LNCaP clone FGC (cell line): ENCODE results near the gene BCAP29.

Experiments
- DNase-seq: peaks from one replicate; pipeline ENCODE4 v3.0.0-alpha.2; 2011; ENCODE audit warnings: low read depth
- H3K4me3 ChIP-seq: 2 replicates; pipeline ENCODE4 v1.5.1; 2011; ENCODE audit warnings: mild to moderate bottlenecking, low read depth, low read length, control low read depth
- TF ChIP-seq, protein P1 (sequence below): IDR thresholded peaks from 2 replicates; pipeline ENCODE4 v1.5.1; 2012; ENCODE audit warnings: mild to moderate bottlenecking; ENCODE audit not compliant: control insufficient read depth, insufficient read depth; ENCODE audit errors: extremely low read depth

The BCAP29 gene

DNA sequence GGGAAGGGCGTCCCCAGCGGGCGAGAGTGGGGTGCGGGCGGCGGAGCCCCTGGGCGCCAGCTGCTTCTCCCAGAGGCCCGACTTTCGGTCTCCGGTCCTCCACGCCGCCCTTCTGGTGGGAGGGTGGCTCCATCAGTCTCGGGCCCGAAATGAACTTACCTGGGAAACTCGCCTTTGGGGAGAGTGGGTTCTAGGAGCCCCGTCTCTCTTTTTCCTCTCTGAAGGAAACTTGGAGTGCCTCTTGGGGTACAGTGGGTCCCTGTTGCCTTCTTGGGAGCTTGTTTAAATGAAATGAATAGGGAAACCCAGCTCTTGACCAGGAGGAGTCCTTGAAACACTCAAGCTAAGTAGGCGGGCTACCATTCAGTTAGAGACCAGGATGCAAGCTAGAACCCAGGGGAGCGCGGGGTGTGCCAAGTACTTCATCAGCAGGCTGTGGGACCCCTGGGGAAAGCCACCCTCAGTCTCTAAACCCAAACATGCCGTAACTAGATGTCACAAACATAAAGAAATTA is 81.9 kb downstream of the BCAP29 start:
- H3K4me3 ChIP-seq, result peak overlapping the region; percentile 55
- DNase-seq, result no peak
- TF ChIP-seq, protein P1, sequence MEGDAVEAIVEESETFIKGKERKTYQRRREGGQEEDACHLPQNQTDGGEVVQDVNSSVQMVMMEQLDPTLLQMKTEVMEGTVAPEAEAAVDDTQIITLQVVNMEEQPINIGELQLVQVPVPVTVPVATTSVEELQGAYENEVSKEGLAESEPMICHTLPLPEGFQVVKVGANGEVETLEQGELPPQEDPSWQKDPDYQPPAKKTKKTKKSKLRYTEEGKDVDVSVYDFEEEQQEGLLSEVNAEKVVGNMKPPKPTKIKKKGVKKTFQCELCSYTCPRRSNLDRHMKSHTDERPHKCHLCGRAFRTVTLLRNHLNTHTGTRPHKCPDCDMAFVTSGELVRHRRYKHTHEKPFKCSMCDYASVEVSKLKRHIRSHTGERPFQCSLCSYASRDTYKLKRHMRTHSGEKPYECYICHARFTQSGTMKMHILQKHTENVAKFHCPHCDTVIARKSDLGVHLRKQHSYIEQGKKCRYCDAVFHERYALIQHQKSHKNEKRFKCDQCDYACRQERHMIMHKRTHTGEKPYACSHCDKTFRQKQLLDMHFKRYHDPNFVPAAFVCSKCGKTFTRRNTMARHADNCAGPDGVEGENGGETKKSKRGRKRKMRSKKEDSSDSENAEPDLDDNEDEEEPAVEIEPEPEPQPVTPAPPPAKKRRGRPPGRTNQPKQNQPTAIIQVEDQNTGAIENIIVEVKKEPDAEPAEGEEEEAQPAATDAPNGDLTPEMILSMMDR, result no peak

DNA sequence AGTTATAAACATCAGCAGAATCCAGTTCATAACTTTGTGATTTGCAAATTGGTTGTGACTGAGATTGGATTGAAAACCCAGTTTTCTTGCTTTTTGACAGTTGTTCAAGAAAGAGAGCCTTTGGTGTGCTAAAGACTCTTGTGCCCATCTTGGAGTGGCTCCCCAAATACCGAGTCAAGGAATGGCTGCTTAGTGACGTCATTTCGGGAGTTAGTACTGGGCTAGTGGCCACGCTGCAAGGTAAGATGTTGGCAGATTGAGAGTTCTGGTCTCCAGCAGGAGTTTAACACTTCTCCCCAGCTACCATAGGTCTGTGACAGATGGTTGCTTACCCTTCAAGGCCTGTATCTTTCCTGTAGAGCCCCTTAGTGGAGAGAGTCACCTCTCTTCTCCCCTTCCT is 83.2 kb downstream of the BCAP29 start:
- DNase-seq, result no peak
- TF ChIP-seq, protein P1, result no peak
- H3K4me3 ChIP-seq, result no peak overlapping the region

DNA sequence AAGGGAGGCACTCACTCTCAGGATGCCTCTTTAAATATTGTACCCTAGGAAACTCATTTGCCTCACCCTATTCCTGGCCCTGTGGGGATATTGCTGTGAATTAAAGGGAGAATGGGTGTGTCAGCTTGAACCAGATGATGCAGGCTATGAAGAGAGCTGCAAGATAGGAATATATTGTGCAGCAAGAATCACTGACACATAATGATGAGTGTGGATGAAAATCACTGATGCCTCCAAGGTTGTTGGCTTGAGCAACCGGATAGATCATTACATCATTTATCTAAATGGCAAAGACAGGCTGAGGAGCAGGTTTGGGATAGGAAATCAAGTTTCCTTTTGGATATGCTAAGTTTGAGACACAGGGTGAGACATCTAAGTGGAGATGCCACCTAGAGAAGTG is 86.7 kb downstream of the BCAP29 start:
- TF ChIP-seq, protein P1, result no peak
- H3K4me3 ChIP-seq, result no peak overlapping the region
- no peak for DNase-seq

DNA sequence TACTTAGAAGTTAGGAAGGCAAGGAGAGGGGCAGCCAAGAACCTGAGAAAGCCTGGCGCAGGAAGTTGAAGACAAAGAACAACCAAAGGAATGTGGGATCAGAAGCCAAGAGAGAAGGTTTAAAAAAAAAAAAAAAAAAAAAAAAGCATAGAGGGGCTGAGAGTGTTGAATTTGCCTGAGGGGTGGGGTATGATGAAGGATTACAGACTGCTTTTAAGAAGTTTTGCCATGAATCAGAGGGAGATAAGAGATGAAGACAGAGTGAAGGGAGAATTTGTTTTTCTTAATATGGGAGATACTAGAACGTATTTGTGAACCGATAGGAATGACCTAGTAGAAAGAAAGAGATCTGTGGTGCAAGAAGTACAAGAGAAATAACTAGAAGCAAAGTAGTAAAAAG is 87.3 kb downstream of the BCAP29 start:
- H3K4me3 ChIP-seq, result no peak overlapping the region
- no peak for DNase-seq
- TF ChIP-seq, protein P1, result no peak

DNA sequence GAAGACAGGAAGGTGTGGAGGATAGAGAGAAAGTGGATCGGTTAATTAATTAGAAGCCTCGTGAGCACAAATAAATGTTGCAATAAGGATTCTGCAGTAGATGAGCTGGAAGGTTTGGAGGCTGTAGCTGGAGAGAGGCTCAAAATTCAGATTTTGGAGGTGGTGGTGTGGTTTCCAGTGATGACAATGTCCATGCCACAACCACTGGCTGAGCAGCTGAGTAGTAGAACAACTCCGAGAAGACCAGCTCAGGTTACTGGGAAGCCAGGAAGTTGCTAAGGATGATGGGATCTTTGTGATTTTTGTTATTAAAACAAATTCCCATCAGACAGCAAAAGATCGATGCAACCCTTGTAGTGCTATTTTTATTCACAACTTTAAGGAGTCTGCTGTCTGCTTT is 88.2 kb downstream of the BCAP29 start:
- no peak overlapping the region for H3K4me3 ChIP-seq
- no peak for DNase-seq
- TF ChIP-seq, protein P1, result no peak
